Coronary artery (tissue), 2 donors: ENCODE data around the gene FBXW7.

ENCODE experiments used
- DNase-seq: peaks from one replicate; pipeline ENCODE4 v3.0.0-alpha.2; 2017; ENCODE audit warnings: low spot score
- H3K27ac ChIP-seq, 2 donors: fragments of 200-600 bp; sonication (generic); one replicate each; pipeline ENCODE4 v1.5.1; 2016 to 2019
- H3K4me3 ChIP-seq: fragments of 200-600 bp; sonication (generic); 2 replicates; pipeline ENCODE4 v1.5.1; 2016; ENCODE audit warnings: mild to moderate bottlenecking, moderate library complexity
- TF ChIP-seq, protein P1 (sequence below): fragments of 200-600 bp; sonication (generic); IDR thresholded peaks from one replicate; pipeline ENCODE4 v1.5.1; 2019; ENCODE audit warnings: antibody characterized with exemption

FBXW7 gene

GRCh38 chr4:152385551-152385950 lies 150.3 kb downstream of the FBXW7 start:
- no peak for DNase-seq
- Histone ChIP-seq H3K4me3 (no peak overlapping the region), H3K27ac (no peak overlapping the region)
- TF ChIP-seq, protein P1, sequence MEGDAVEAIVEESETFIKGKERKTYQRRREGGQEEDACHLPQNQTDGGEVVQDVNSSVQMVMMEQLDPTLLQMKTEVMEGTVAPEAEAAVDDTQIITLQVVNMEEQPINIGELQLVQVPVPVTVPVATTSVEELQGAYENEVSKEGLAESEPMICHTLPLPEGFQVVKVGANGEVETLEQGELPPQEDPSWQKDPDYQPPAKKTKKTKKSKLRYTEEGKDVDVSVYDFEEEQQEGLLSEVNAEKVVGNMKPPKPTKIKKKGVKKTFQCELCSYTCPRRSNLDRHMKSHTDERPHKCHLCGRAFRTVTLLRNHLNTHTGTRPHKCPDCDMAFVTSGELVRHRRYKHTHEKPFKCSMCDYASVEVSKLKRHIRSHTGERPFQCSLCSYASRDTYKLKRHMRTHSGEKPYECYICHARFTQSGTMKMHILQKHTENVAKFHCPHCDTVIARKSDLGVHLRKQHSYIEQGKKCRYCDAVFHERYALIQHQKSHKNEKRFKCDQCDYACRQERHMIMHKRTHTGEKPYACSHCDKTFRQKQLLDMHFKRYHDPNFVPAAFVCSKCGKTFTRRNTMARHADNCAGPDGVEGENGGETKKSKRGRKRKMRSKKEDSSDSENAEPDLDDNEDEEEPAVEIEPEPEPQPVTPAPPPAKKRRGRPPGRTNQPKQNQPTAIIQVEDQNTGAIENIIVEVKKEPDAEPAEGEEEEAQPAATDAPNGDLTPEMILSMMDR, result no peak

GRCh38 chr4:152382057-152382785 lies 153.7 kb downstream of the FBXW7 start:
- DNase-seq, result no peak
- peak overlapping the region; percentile 8 to 29 for H3K27ac ChIP-seq
- TF ChIP-seq, protein P1, result no peak
- peak overlapping the region; percentile 47 for H3K4me3 ChIP-seq

- TF ChIP-seq, protein P1, result no peak
- no peak overlapping the region for H3K4me3 ChIP-seq
- DNase-seq, result no peak
- H3K27ac ChIP-seq, result no peak overlapping the region
Observed at GRCh38 chr4:152380919-152381318, 155.0 kb downstream of the FBXW7 start.

DNA sequence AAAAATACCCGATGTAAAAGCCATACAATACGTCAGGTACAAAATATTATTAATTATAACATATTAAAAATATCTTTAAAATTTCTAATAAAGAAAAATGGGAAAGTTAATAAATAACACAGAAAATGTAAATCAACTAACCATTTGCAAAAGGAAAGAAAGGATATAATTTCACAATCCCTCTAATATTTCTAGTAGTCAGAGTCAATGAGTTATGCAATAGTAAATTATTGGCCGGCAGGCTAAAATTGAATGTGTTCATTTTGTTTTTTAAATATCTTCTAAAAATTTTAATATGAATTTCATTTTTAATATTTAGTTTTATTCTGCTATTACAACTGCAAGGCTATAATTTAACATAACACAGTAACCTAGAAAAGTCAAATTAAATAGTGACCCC lies 155.7 kb downstream of the FBXW7 start:
- H3K27ac ChIP-seq, result no peak overlapping the region
- TF ChIP-seq, protein P1, result no peak
- no peak for DNase-seq
- H3K4me3 ChIP-seq, result no peak overlapping the region

GRCh38 chr4:152374606-152375285 lies 161.1 kb downstream of the FBXW7 start:
- TF ChIP-seq, protein P1, result no peak
- DNase-seq, result no peak
- H3K4me3 ChIP-seq, result no peak overlapping the region

GRCh38 chr4:152374153-152374552 lies 161.7 kb downstream of the FBXW7 start:
- Histone ChIP-seq H3K4me3 (no peak overlapping the region), H3K27ac (no peak overlapping the region)
- TF ChIP-seq, protein P1, result no peak
- DNase-seq, result no peak

More at GRCh38 chr4:152374606-152375285, 161.1 kb downstream of the FBXW7 start:
- H3K27ac ChIP-seq, result no peak overlapping the region

- Histone ChIP-seq H3K27ac (no peak overlapping the region), H3K4me3 (no peak overlapping the region)
- DNase-seq, result no peak
- TF ChIP-seq, protein P1, result no peak
Observed at GRCh38 chr4:152372444-152372843, 163.4 kb downstream of the FBXW7 start.
